Measurements from ENCODE around the gene PLCB3.
"Not testable (repeated sequence)": the region's sequence is repeated elsewhere in the genome, so short reads cannot be mapped to it uniquely, and the experiment has no call there.

Gene PLCB3

GRCh38 chr11:64237484-64237951 lies 13.8 kb upstream of the PLCB3 start:
- no peak for DNase-seq

DNA sequence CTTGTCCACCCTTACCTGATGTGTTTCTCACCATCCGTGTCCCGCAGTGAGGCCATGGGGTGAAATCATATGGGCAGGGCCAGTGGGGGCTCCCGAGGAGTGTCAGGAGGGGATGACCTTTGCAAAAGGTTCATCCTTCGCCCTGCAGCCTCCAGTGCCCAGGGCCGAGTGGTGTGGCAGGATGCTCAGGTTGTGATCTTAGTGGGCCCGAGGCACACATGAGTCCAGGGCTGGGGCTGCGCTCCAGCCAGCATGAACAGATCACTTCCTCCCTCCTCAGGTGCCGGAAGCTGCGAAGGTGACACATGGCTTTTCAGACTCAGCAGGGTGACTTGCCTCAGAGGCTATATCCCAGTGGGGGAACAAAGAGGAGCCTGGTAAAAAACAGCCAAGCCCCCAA lies 13.3 kb upstream of the PLCB3 start:
- no peak for DNase-seq

- DNase-seq, result peak in 1 of 2 donors; percentile 16
These were observed 12.3 kb upstream of the PLCB3 start for GRCh38 chr11:64238999-64239398.

DNA sequence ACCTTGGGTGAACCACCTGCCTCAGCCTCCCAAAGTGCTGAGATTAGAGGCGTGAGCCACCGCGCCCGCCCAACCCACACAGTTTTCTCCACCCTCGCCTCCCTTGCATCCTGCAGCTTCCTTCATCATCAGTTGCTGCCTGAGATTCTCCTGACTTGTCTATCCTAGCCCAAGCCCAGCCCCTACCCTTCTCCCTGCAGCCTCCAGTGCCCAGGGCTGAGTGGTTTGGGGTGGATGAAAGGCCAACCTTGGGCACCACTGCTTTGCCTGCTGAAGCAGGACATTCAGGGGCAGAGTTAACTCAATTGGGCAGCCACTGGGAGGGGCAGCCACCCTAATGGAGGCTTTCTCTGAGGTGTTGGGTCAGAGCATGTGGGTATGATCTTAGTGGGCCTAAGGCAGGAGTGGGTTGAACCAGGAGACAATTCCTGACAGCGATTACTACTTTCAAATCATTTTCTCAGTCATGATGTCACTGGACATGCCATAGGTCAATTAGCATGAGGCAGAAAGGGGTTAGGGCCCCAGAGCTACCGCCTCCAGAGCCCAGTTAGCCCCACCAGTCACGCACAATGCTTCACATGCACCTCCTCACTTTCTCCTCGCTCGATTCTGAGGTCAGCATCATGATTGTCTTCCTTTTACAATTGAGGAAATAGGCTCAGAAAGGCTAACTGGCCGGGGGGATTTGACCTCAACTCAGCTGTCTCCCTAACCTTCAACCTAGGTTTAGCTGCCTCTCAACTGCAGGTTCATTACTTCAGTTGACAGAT lies 11.5 kb upstream of the PLCB3 start:
- no peak for DNase-seq

- peak; percentile 92 to 99 for DNase-seq
These were observed 10.7 kb upstream of the PLCB3 start, which contains the start of gene FKBP2 for GRCh38 chr11:64240435-64241240. FKBP2 (plus strand) TSS chr11:64241095; CDS start chr11:64242388, 1,293 bp downstream.

DNA sequence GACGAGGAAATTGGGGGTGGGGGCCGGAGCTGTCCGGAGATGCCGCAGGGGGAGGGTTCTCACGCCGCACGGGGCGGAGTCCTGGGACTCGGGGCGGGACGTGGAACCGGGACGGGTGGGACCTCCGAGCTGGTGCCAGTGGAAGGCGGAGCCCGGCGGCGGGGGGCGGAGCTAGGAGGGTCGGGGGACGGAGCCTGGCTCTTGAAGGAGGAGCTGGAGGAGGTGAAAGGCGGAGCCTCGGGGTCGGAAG lies 10.2 kb upstream of the PLCB3 start:
- peak; percentile 98 to 100 for DNase-seq

- no peak for DNase-seq
These were observed 9.6 kb upstream of the PLCB3 start for GRCh38 chr11:64241491-64242374.

DNA sequence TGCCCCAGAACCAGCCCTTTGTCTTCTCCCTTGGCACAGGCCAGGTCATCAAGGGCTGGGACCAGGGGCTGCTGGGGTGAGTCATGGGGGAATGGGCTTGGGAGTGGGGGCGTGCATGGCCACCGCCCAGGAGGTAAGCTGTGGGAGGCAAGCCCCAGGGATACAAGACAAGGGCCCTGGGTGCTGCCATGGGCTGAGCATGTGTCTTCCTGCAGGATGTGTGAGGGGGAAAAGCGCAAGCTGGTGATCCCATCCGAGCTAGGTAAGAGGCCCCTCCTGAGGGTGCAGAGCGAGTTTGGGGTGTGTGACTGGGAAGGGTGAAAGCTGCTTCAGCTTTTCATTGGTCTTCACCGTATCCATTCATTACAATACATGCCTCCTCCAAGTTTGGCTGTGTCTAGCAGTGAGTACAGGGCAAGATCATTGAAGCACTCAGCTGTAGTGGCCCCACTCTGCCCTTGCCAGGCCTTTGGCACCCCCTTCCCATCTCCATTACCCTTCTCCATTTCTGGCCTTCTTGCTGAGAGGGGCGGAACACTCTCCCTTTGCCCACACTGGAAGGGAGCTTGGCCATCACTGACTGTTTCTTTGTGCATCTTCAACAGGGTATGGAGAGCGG lies 8.0 kb upstream of the PLCB3 start:
- no peak for DNase-seq

- no peak for DNase-seq
These were observed 7.2 kb upstream of the PLCB3 start for GRCh38 chr11:64244107-64244506.

- DNase-seq, result no peak
These were observed 6.4 kb upstream of the PLCB3 start for GRCh38 chr11:64244966-64245365.

GRCh38 chr11:64245401-64245796 lies 5.9 kb upstream of the PLCB3 start:
- DNase-seq, result peak; percentile 6 to 28

GRCh38 chr11:64245797-64246620 lies 5.3 kb upstream of the PLCB3 start:
- peak in 1 of 2 donors; percentile 21 for DNase-seq

- not testable (repeated sequence) for DNase-seq
These were observed 4.8 kb upstream of the PLCB3 start for GRCh38 chr11:64246621-64246870.

GRCh38 chr11:64246871-64247728 lies 4.2 kb upstream of the PLCB3 start, which contains the start of gene PPP1R14B:
PPP1R14B (minus strand) TSS chr11:64246943; CDS start chr11:64246673, 270 bp downstream.
- DNase-seq, result peak; percentile 58 to 82

- DNase-seq, result no peak
These were observed 3.4 kb upstream of the PLCB3 start for GRCh38 chr11:64247729-64248531.

DNA sequence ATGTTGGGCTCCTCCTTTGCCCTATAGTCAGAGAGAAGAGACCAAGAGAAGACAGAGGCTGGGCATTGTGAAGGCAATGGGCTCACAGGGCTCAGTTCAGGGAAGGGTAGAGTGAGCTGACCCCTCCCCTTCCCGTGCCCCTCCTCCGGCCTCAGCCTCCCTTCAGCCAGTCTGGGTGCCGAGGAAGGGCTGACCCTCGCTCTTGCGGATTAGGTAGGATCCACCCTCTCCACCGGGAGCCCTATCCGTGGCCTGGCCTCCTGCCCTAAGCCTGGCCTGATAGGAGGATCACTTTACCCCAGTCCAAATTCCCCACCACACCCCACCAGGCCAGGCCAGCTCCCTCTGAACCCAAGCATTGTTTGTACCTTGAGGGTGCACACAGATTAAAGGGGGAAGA lies 2.8 kb upstream of the PLCB3 start:
- no peak for DNase-seq

DNA sequence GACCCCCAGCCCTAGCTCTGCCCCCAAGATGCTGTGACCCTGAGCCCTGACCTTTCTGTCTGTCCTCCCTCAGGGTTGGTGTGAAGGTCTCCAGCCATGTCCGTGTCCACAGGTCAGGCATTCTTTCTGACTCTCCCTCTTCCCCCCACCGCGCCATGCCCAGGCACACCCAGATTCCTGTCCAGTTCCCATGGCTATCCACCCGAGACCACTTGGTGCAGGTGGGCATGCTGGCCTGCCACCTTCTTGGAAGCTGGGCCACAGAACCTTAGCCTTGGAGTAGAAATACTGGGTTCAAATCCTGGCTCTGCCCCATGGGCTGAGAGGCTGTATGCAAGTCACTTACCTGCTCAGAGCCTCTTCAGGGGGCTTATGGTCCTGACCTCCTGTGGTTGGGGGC lies 2.3 kb upstream of the PLCB3 start:
- DNase-seq, result no peak

DNA sequence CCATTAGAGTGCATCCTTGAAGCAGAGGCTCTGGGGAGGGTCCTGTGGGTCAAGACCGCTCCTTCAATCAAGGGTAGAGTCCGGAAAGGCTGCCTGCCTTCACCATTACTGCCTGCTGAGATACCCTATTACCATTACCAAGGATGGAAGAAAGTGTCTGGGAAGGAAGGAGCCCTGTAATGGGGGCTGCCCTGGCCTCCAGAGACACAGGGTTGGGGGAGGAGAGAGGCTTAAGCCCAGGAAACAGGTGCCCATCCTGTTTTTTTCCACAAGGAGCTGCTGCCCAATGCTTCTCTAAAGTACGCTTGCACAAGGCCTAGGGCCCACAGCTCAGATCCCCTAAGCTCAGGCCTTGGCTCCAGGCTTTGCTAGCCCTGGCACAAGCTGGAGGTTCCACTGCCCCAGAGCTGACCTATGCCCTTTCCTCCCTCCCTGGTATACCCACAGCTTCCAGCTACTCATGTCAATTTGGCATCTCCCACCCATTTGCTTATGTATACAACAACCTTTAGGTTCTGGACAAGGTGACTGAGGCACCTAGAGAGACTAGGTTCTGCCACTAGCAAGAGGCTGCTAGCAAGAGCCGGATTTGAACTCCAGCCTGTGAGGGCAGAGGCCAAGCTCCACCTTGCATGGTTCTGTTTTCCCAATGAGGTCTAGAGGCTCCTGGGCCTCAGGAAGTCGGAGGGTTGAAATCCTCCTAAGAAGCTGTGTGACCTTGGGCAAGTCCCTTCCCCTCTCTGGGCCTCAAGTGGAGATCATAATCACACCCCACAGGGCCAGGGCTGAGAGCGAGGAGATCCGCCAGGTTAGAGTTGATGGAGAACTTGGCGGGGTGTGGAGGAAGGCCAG lies 1.5 kb upstream of the PLCB3 start:
- no peak for DNase-seq

GRCh38 chr11:64250415-64251015 lies 815 bp upstream of the PLCB3 start:
- no peak for DNase-seq

Data from hippocampal formation (tissue), 2 donors.